DND-41 (cell line): ENCODE results near the gene RPL5.

Experiments
- ATAC-seq: fragments of 200-7000 bp; cut with Tn5 transposase; 3 replicates; pipeline ENCODE4 v1.9.1; 2021; ENCODE audit warnings: low read depth; ENCODE audit not compliant: insufficient read depth
- DNase-seq: peaks from one replicate; pipeline ENCODE4 v3.0.0-alpha.2; 2020
- H2AFZ ChIP-seq: 2 replicates; pipeline ENCODE4 v1.6.0; 2012; ENCODE audit warnings: low read depth, low read length
- H3K27ac ChIP-seq: 2 replicates; pipeline ENCODE4 v1.5.1; 2012; ENCODE audit warnings: low read length, inconsistent platforms
- H3K27me3 ChIP-seq: fragments of 200-600 bp; sonication (generic); 2 replicates; pipeline ENCODE4 v1.6.0; 2012; ENCODE audit warnings: low read length, mild to moderate bottlenecking, inconsistent platforms; ENCODE audit not compliant: insufficient read depth, poor library complexity
- H3K36me3 ChIP-seq: 2 replicates; pipeline ENCODE4 v1.5.1; 2012; ENCODE audit warnings: low read length, inconsistent platforms; ENCODE audit not compliant: insufficient read depth
- H3K4me1 ChIP-seq: 2 replicates; pipeline ENCODE4 v1.5.1; 2012; ENCODE audit warnings: mild to moderate bottlenecking, low read length; ENCODE audit not compliant: insufficient read depth
- H3K4me2 ChIP-seq: 2 replicates; pipeline ENCODE4 v1.6.0; 2012; ENCODE audit warnings: mild to moderate bottlenecking, moderate library complexity, low read length, inconsistent platforms; ENCODE audit not compliant: insufficient read depth
- H3K4me3 ChIP-seq, 2 experiments: fragments of 200-600 bp in 1 of 2; shearing (Covaris generic) in 1 of 2; 2 replicates each; pipeline ENCODE4 v1.5.1; 2012 to 2016; ENCODE audit warnings: inconsistent platforms in 2 of 2, low read length in 2 of 2, mild to moderate bottlenecking in 2 of 2, low read depth in 1 of 2, moderate library complexity in 1 of 2
- H3K79me2 ChIP-seq: 2 replicates; pipeline ENCODE4 v1.6.0; 2012; ENCODE audit warnings: low read length, inconsistent platforms; ENCODE audit not compliant: insufficient read depth
- H3K9ac ChIP-seq: 2 replicates; pipeline ENCODE4 v1.6.0; 2012; ENCODE audit warnings: low read depth, mild to moderate bottlenecking, inconsistent platforms, low read length, moderate library complexity
- H3K9me3 ChIP-seq: 2 replicates; pipeline ENCODE4 v1.5.1; 2012; ENCODE audit warnings: low read length, moderate library complexity, mild to moderate bottlenecking, inconsistent platforms; ENCODE audit not compliant: insufficient read depth, severe bottlenecking
- H4K20me1 ChIP-seq: 2 replicates; pipeline ENCODE4 v1.6.0; 2012; ENCODE audit warnings: low read length; ENCODE audit not compliant: insufficient read depth
- CTCF ChIP-seq: IDR thresholded peaks from 2 replicates; pipeline ENCODE4 v1.5.1; 2012; ENCODE audit warnings: borderline replicate concordance, low read length, moderate library complexity, mild to moderate bottlenecking; ENCODE audit not compliant: poor library complexity, severe bottlenecking; ENCODE audit errors: extremely low read depth
- EZH2 ChIP-seq: IDR thresholded peaks from 3 replicates; pipeline ENCODE4 v1.6.1; 2012; ENCODE audit warnings: borderline replicate concordance, low read depth, mild to moderate bottlenecking, moderate library complexity, low read length, inconsistent platforms; ENCODE audit not compliant: severe bottlenecking

The RPL5 gene

GRCh38 chr1:92864131-92864530 lies 32.3 kb downstream of the RPL5 start:
- no peak for TF ChIP-seq EZH2
- no peak for TF ChIP-seq CTCF
- no peaks in the 10 kb centered on the region for H3K27me3 ChIP-seq
- no peak overlapping the region for H3K4me2 ChIP-seq
- H3K4me3 ChIP-seq, result no peak overlapping the region
- peaks cover 12% of the 10 kb centered on the region for H3K4me1 ChIP-seq
- DNase-seq (no peak), ATAC-seq (no peak)
- H3K27ac ChIP-seq, result no peak overlapping the region
- H4K20me1 ChIP-seq, result no peaks in the 10 kb centered on the region
- no peak overlapping the region for H2AFZ ChIP-seq
- H3K9ac ChIP-seq, result no peak overlapping the region
- no peaks in the 10 kb centered on the region for H3K36me3 ChIP-seq
- no peaks in the 10 kb centered on the region for H3K9me3 ChIP-seq
- no peaks in the 10 kb centered on the region; the same call in 1 of the 2 replicates for H3K79me2 ChIP-seq

DNA sequence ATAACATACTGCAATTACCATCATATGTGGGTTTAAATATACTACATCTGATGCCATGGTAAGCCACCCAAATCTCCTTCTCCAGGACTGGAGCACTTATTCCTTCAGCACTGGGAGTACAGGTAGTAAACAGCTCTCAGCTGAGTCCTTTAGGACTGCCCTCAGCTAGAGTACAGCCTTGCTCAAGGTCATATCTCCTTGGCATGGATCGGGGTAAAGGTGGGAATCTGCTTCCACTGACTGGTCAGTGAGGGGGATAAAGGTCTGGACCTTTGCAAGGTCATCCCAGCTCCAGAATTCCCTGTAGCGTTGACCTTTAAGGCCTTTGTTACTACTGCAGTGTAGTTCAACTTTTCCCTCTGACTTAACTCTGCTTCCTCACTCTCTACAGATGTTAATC lies 38.8 kb downstream of the RPL5 start:
- TF ChIP-seq EZH2 (no peak), CTCF (no peak)
- Histone ChIP-seq H3K9me3 (peaks cover 7% of the 10 kb centered on the region), H3K36me3 (peaks cover 23% of the 10 kb centered on the region), H3K4me2 (no peak overlapping the region), H3K27ac (no peak overlapping the region), H3K27me3 (no peaks in the 10 kb centered on the region), H4K20me1 (no peaks in the 10 kb centered on the region), H3K4me3 (no peak overlapping the region), H3K79me2 (no peaks in the 10 kb centered on the region; the same call in 1 of the 2 replicates), H2AFZ (no peak overlapping the region), H3K4me1 (no peaks in the 10 kb centered on the region), H3K9ac (no peak overlapping the region)
- no peak for DNase-seq
- ATAC-seq, result no peak

- no peak overlapping the region for H2AFZ ChIP-seq
- no peaks in the 10 kb centered on the region for H3K27me3 ChIP-seq
- H3K36me3 ChIP-seq, result peaks cover 23% of the 10 kb centered on the region
- H3K9ac ChIP-seq, result no peak overlapping the region
- DNase-seq, result no peak
- no peaks in the 10 kb centered on the region for H4K20me1 ChIP-seq
- no peak overlapping the region for H3K4me3 ChIP-seq
- H3K27ac ChIP-seq, result no peak overlapping the region
- no peak for ATAC-seq
- H3K4me2 ChIP-seq, result no peak overlapping the region
- H3K79me2 ChIP-seq, result peaks cover 14% of the 10 kb centered on the region
- peaks cover 7% of the 10 kb centered on the region for H3K9me3 ChIP-seq
- H3K4me1 ChIP-seq, result peaks cover 16% of the 10 kb centered on the region
- no peak for TF ChIP-seq CTCF
- no peak for TF ChIP-seq EZH2
Measured at GRCh38 chr1:92872719-92873118, 40.9 kb downstream of the RPL5 start.

DNA sequence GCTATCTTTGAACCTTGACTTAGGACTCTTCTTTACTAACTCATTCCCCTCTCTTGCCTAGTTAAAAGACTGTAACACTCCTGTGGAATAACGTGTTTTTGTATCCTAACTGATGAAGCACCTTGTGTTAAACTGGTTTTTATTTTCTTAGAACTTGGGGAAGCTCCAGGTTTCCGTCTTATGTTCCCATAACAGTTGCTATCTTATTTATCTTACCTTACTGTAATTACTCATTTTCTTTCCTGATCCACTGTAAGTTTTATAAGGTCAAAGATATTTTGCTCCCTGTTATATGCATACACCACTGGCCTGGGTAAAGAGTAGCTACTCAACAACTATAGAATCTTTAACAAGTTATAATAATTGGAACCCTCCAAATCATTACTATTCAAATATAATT lies 43.1 kb downstream of the RPL5 start:
- H3K9me3 ChIP-seq, result peaks cover 7% of the 10 kb centered on the region
- H4K20me1 ChIP-seq, result no peaks in the 10 kb centered on the region
- DNase-seq (no peak), ATAC-seq (no peak)
- no peaks in the 10 kb centered on the region for H3K27me3 ChIP-seq
- H3K36me3 ChIP-seq, result peaks cover 23% of the 10 kb centered on the region
- peaks cover 26% of the 10 kb centered on the region for H3K79me2 ChIP-seq
- no peak overlapping the region for H3K9ac ChIP-seq
- H2AFZ ChIP-seq, result no peak overlapping the region
- no peak overlapping the region for H3K4me3 ChIP-seq
- H3K4me1 ChIP-seq, result peaks cover 39% of the 10 kb centered on the region
- no peak overlapping the region for H3K27ac ChIP-seq
- no peak overlapping the region for H3K4me2 ChIP-seq
- TF ChIP-seq CTCF, result no peak
- no peak for TF ChIP-seq EZH2
